SHP77 treated with DMSO at 0.1 percent for 48 hours (cell line): ENCODE results near the gene SH3TC1.

Experiments used
- DNase-seq: peaks from one replicate; lab custom pipeline; 2025; lab: John Stamatoyannopoulos, UW

The SH3TC1 gene

DNA sequence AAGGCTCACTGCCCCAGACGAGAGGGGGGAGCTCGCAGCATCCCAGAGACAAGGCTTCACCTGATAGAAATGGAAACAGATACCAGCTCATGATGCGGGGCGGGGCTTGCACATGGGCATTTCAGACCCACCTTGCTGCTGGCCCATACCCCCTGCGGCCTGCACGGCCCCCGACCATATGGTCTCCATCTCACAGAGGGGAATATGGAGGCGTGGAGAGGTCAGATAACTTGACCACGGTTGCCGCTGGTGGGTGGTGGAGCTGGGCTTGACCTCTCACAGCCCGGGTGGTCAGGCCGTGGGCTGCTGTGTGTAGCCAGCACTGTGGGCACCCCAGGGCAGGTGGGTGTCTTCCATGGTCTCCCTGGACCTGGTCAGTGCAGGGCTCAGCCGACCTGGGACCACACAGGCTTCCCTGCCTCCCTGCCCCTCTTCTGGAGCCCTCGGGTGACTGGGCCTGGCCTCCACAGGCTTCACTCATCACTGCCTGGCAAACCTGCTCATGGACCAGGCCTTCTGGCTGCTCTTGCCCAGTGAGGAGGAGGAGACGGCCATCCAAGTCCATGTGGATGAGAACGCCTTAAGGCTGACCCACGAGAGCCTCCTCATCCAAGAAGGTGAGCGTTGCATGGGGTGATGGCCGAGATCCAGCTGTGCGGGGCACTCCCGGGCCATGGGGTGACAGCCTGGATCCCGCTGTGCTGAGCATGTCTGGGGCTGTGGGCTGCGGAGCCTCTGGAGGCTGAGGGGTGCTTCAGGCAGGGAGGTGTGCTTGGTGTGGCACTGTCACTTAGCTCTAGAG lies 16.8 kb downstream of the SH3TC1 start:
- DNase-seq: no peak

GRCh38 chr4:8216443-8217245 lies 17.6 kb downstream of the SH3TC1 start:
- no peak for DNase-seq

GRCh38 chr4:8217246-8217511 lies 18.1 kb downstream of the SH3TC1 start:
- DNase-seq: no peak

- DNase-seq: no peak
Observed at GRCh38 chr4:8217871-8218270, 18.8 kb downstream of the SH3TC1 start.

DNA sequence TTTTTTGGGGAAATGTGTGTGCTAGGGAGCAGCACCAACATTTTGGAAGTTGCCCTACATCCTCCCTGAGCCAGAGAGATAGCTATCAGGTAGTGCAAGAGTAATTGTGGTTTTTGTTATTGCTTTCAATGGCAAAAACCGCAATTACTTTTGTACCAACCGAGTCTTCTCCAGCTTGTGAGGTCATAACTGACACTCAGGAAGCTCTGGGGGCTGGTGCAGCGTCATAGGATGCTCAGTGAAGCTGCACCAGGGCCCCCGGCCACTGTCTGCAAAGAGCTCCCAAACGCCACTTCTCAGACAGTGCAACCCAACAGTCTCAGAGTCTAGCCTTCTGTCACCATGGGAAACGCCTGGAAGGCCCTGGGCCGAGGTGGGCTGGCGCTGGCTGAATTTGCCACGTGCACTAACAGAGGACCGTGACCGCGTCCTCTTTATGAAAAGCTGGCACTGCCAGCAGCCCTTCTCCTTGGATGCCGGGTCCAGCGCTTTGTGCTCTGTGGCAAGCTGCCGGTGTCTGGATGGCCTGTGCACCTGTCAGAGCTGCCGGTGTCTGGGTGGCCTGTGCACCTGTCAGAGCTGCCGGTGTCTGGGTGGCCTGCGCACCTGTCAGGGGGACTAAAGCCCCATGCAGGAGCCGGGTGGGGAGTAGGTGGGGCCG lies 19.4 kb downstream of the SH3TC1 start:
- DNase-seq: no peak

DNA sequence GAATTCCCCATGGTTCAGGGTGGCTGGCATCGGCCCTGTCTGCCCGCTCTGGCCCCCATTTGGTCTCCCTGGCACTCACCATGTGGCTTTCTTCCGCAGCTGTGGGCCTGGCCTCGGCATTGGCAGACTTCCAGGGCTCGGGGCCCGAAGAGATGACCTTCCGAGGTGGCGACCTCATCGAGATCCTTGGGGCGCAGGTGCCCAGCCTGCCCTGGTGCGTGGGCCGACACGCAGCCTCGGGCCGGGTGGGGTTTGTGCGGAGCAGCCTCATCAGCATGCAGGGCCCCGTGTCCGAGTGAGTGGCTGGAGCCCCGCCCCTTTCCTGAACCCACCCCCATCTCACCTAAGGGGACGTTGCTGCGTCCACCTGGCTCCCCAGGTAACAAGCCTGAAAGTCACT lies 20.1 kb downstream of the SH3TC1 start:
- no peak for DNase-seq

- no peak for DNase-seq
Observed at GRCh38 chr4:8220661-8221450, 21.8 kb downstream of the SH3TC1 start.

- DNase-seq: no peak
Observed at GRCh38 chr4:8221476-8221875, 22.4 kb downstream of the SH3TC1 start.

GRCh38 chr4:8221985-8222384 lies 22.9 kb downstream of the SH3TC1 start:
- no peak for DNase-seq

- DNase-seq: no peak
Observed at GRCh38 chr4:8222609-8223388, 23.7 kb downstream of the SH3TC1 start.

DNA sequence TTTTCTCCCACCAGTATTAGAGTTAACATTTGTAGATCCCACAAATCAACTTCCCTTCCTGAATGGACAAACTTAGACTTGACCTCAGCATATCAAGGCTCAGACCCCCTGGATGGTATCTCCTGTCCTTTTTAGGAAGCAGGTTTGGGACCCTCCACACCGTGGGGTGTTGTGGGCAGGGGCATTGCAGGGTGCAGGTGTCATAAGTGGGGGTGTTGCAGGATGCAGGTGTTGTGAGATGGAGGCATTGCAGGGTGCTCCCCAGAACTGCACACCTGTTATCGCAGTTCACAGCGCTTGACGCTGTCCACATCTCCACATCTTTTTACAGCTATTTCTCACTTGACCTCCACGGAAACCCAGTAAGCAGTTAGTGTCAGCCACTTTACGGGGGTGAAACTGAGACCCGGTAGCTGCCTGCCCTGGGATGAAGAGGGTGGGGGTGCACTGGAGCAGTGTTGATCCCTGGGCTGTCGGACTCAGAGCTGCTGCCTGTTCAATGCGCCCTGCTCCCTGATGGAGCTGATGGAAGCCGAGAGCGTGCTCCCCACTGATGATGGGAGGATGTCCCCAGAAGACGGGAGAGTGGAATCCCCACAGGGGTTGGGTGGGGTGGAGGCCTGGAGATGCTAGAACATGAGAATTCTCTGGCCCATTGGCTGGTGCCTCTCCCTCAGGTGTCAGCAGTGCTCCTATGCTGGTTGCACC lies 25.3 kb downstream of the SH3TC1 start:
- no peak for DNase-seq

GRCh38 chr4:8224975-8225625 lies 26.0 kb downstream of the SH3TC1 start:
- DNase-seq: no peak

GRCh38 chr4:8225706-8226443 lies 26.8 kb downstream of the SH3TC1 start:
- peak; percentile 55 for DNase-seq

DNA sequence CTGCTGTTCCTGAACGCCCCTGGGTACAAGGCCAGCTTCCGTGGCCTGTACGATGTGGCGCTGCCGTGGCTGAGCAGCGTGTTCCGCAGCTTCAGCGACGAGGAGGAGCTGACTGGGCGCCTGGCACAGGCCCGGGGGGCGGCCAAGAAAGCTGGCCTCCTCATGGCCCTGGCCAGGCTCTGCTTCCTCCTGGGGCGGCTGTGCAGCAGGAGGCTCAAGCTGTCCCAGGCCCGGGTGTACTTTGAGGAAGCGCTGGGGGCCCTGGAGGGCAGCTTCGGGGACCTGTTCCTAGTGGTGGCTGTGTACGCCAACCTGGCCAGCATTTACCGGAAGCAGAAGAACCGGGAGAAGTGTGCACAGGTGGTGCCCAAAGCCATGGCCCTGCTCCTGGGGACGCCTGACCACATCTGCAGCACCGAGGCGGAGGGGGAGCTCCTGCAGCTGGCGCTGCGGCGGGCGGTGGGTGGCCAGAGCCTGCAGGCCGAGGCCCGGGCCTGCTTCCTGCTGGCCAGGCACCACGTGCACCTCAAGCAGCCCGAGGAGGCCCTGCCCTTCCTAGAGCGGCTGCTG lies 28.2 kb downstream of the SH3TC1 start:
- no peak for DNase-seq

DNA sequence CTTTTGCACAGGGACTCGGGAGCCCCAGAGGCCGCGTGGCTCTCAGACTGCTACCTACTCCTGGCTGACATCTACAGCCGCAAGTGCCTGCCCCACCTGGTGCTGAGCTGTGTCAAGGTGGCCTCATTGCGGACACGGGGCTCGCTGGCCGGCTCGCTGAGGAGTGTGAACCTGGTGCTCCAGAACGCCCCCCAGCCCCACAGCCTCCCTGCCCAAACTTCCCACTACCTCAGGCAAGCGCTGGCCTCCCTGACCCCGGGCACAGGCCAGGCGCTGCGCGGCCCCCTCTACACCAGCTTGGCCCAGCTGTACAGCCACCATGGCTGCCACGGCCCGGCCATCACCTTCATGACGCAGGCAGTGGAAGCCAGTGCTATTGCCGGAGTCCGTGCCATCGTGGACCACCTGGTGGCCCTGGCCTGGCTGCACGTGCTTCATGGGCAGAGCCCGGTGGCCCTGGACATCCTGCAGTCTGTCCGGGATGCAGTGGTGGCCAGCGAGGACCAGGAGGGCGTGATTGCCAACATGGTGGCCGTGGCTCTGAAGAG lies 28.8 kb downstream of the SH3TC1 start:
- DNase-seq: no peak

DNA sequence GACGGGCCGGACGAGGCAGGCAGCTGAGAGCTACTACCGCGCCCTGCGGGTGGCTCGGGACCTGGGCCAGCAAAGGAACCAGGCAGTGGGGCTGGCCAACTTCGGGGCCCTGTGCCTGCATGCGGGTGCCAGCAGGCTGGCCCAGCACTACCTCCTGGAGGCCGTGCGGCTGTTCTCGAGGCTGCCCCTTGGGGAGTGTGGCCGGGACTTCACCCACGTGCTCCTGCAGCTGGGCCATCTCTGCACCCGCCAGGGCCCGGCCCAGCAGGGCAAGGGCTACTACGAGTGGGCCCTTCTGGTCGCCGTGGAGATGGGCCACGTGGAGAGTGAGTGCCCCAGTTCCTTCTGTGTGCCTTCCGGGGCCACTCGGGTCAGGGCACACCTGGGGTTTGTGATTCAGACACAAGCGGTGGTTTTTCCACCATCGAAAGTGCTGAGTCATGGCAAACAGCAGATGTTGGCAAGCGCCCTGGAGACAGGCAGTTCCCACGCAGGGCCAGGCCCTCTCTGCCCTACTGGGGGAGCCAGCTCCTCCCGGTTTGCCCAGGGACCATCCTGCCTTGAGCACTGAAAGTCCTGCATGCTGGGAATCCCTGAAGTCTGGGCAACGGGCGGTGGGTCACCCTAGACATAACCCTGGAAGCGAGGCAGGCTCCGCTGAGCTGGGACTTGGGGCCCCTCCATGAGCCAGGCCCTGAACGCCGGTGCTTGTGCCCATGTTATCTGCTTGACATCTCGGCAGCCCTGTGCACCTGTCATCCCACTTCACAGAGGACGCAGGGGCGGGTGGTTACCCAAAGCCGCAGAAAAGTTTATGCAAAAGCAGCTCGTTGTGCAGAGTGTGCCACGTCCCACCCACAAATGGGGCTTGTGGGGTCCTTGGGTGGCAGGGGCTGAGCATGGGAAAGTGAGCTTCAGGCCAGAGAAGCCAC lies 29.5 kb downstream of the SH3TC1 start:
- peak; percentile 45 for DNase-seq

- DNase-seq: no peak
Observed at GRCh38 chr4:8229331-8229975, 30.4 kb downstream of the SH3TC1 start.
